K562 (cell line): ENCODE data around the gene DGCR2. TPM values are rescaled to one million over a fixed set of nuclear protein-coding genes. Genes with fewer than 3 reads are reported as not detected.

Experiments used
- ARID4B ChIP-seq: sonication (generic); formaldehyde crosslinking; IDR thresholded peaks from 2 replicates; pipeline ENCODE4 v1.8.0; 2022; ENCODE audit warnings: mild to moderate bottlenecking, missing genetic modification reagents
- CHD1 ChIP-seq: fragments of 200-600 bp; sonication (generic); IDR thresholded peaks from one replicate; pipeline ENCODE4 v1.6.1; 2012; ENCODE audit warnings: mild to moderate bottlenecking, moderate library complexity, low read length, inconsistent platforms
- MAFF ChIP-seq: IDR thresholded peaks from 2 replicates; pipeline ENCODE4 v1.6.1; 2012; ENCODE audit warnings: low read length, improper control_type of control experiment
- RBFOX2 ChIP-seq: fragments of 200-400 bp; formaldehyde crosslinking; IDR thresholded peaks from 2 replicates; pipeline ENCODE4 v1.6.1; 2017; ENCODE audit warnings: low read depth, mild to moderate bottlenecking, low read length, moderate library complexity
- STAG1 ChIP-seq: sonication (generic); formaldehyde crosslinking; IDR thresholded peaks from 2 replicates; pipeline ENCODE4 v1.5.0; 2020; ENCODE audit warnings: missing genetic modification reagents, borderline replicate concordance
- STAT6 ChIP-seq: sonication (generic); formaldehyde crosslinking; IDR thresholded peaks from 2 replicates; pipeline ENCODE4 v1.8.1; 2023; ENCODE audit warnings: mild to moderate bottlenecking, missing genetic modification reagents
- TCFL5 ChIP-seq: fragments of 250-450 bp; sonication (Bioruptor Pico); conservative IDR thresholded peaks from 2 replicates; pipeline ENCODE4 v1.6.1; 2021; ENCODE audit warnings: mild to moderate bottlenecking, moderate library complexity, matching md5 sums
- U2AF2 ChIP-seq: fragments of 200-400 bp; formaldehyde crosslinking; optimal IDR thresholded peaks from 2 replicates; pipeline ENCODE3; 2017; ENCODE audit warnings: low read depth, mild to moderate bottlenecking, low read length
- ZC3H4 ChIP-seq: sonication (generic); formaldehyde crosslinking; IDR thresholded peaks from 2 replicates; pipeline ENCODE4 v1.9.0; 2021; ENCODE audit warnings: missing genetic modification reagents, borderline replicate concordance
- ZNF143 ChIP-seq: sonication (generic); formaldehyde crosslinking; IDR thresholded peaks from 2 replicates; pipeline ENCODE4 v1.9.0; 2022; ENCODE audit warnings: mild to moderate bottlenecking, missing genetic modification reagents
- ZNF282 ChIP-seq: sonication (generic); formaldehyde crosslinking; IDR thresholded peaks from 2 replicates; pipeline ENCODE4 v1.8.1; 2023; ENCODE audit warnings: missing genetic modification reagents
- polyA plus RNA-seq, 8 experiments: library from polyadenylated mRNA; depleted of rRNA in 4 of 8; stranded (reverse) in 5 of 8; unstranded in 3 of 8; fragments of >200 nt; fragmentation: Nextera tagmentation in 2 of 8; fragmentation: Illumina TruSeq in 1 of 8; extraction: Ambion mirVana in 2 of 8; extraction: Trizol in 1 of 8; gene quantifications; 2 replicates each; pipeline versions ENCODE4 v1.2.1 to v1.2.3, GENCODE V29; 2011 to 2014; ENCODE audit warnings: inconsistent platforms in 1 of 8, missing spikeins in 1 of 8
- total RNA-seq, 7 experiments: library from RNA; depleted of rRNA in 6 of 7; stranded (reverse); fragments of >200 nt in 6 of 7; fragmentation: Illumina TruSeq in 2 of 7; extraction: Trizol in 2 of 7; gene quantifications; 2 replicates each; pipeline versions ENCODE4 v1.2.1 to v1.2.3, GENCODE V29; 2011 to 2021; ENCODE audit warnings: low replicate concordance in 1 of 7

DGCR2 gene
- total and polyA plus RNA-seq, 9 of the 15 experiments (the other 6 are each of a cell fraction or from before 2014, with no cell fraction given), result 0.69 to 101 (median 56.4) TPM

GRCh38 chr22:18997306-18997924 is 124.8 kb downstream of the DGCR2 start (continued):
- TF ChIP-seq ARID4B (0 out of 2 replicates have a peak, but pooled peaks have one; percentile 40), STAG1 (CRISPR knock-in tag) (0 out of 2 replicates have a peak, but pooled peaks have one; percentile 16), ZC3H4 (CRISPR knock-in tag) (peak; percentile 46; the same call in 1 of the 2 replicates), U2AF2 (no peak), RBFOX2 (no peak), ZNF282 (CRISPR knock-in tag) (peak; percentile 25; the same call in 1 of the 2 replicates), CHD1 (peak; percentile 2), STAT6 (CRISPR knock-in tag) (0 out of 2 replicates have a peak, but pooled peaks have one; percentile 40), ZNF143 (peak; percentile 3; the same call in 1 of the 2 replicates), MAFF (no peak), TCFL5 (CRISPR knock-in tag) (no peak)
